Pancreas (tissue), 10 donors: Measurements from ENCODE around the gene FCAR. TPM values are rescaled to one million over a fixed set of nuclear protein-coding genes. Genes with fewer than 3 reads are reported as not detected.
A peak's percentile ranks its signal among the peaks of the same experiment; 100 is the strongest.
"Not testable (repeated sequence)": the region's sequence is repeated elsewhere in the genome, so short reads cannot be mapped to it uniquely, and the experiment has no call there.

Experiments
- ATAC-seq, 4 donors: fragments of 200-7000 bp; cut with Tn5 transposase; one replicate each; pipeline versions ENCODE4 v1.8.0 to v1.9.1; 2020; ENCODE audit warnings: mild to moderate bottlenecking in 4 of 4, moderate library complexity in 4 of 4
- DNase-seq, 6 donors: peaks; one replicate each; pipeline ENCODE4 v3.0.0-alpha.2; 2020
- FAIRE-seq: peaks from 2 replicates; lab custom pipeline; 2012; peaks lifted over from hg19 to GRCh38; lab: Jason Lieb, UNC
- H3K27ac ChIP-seq, 4 donors: fragments of 200-600 bp; sonication (generic); 1 replicate in 3 of 4; 2 replicates in 1 of 4; pipeline versions ENCODE4 v1.5.0 to v1.8.0; 2020
- H3K27me3 ChIP-seq, 4 donors: fragments of 200-600 bp; one replicate each; pipeline ENCODE4 v1.8.0; 2021
- H3K36me3 ChIP-seq, 3 donors: fragments of 200-600 bp; sonication (generic) in 1 of 3; one replicate each; pipeline versions ENCODE4 v1.5.0 to v1.8.0; 2020 to 2021
- H3K4me1 ChIP-seq, 3 donors: fragments of 200-600 bp; one replicate each; pipeline ENCODE4 v1.8.0; 2021
- H3K4me3 ChIP-seq, 4 donors: fragments of 200-600 bp; sonication (generic) in 2 of 4; one replicate each; pipeline versions ENCODE4 v1.5.0 to v1.8.0; 2020 to 2021
- H3K9me3 ChIP-seq, 4 donors: fragments of 200-600 bp; one replicate each; pipeline ENCODE4 v1.8.0; 2021
- CTCF ChIP-seq, 4 donors: fragments of 200-600 bp; sonication (generic) in 3 of 4; IDR thresholded peaks; one replicate each; pipeline versions ENCODE4 v1.5.0 to v1.8.0; 2021; ENCODE audit warnings: antibody characterized with exemption in 4 of 4
- WGBS, 2 donors: extraction: QIAGEN DNeasy Blood & Tissue Kit; methylation state at CpG; one replicate each; pipeline ENCODE4 v1.1.7; 2013; 5-methylcytosine and 5-hydroxymethylcytosine counted together
- intact Hi-C, 3 donors: fragments of 100-400 bp; cut with DNase I; formaldehyde crosslinking; loops; one replicate each; pipeline versions ENCODE4 v1.11.1 to v1.14.2; 2022
- polyA plus RNA-seq, 2 donors: library from polyadenylated mRNA; stranded (reverse); fragments of 200-250 nt; gene quantifications; one replicate each; pipeline ENCODE4 v1.2.3, GENCODE V29; 2013
- total RNA-seq, 6 donors: library from RNA; stranded (reverse); fragmentation: NEBNext Ultra II Directional in 4 of 6; extraction: Animal tissue kit (Norgen Biotek cat#: 25700) in 4 of 6; gene quantifications; one replicate each; pipeline versions ENCODE4 v1.2.1 to v1.2.4, GENCODE V29; 2021 to 2023
- donor health status: healthy with polysubstance abuse.
- donor health status: DM: no; HTN: no; CAD: no; lungs with moderate emphysema.
- donor health status: DM: no; HTN: no; CAD: no.
- donor health status: control.
- donor health status: control.
- donor health status: Bipolar disorder and iron deficiency.
- donor health status: DM: yes; HTN: yes; CAD: no.
- donor health status: DM: no; HTN: no; CAD: no.
- donor health status: DM: no; HTN: no; CAD: no.
- donor health status: DM: yes; HTN: yes; CAD: no.

The FCAR gene
- total and polyA plus RNA-seq, 8 donors: 0.07 to 0.64 (median 0.29) TPM; not detected in 5

DNA sequence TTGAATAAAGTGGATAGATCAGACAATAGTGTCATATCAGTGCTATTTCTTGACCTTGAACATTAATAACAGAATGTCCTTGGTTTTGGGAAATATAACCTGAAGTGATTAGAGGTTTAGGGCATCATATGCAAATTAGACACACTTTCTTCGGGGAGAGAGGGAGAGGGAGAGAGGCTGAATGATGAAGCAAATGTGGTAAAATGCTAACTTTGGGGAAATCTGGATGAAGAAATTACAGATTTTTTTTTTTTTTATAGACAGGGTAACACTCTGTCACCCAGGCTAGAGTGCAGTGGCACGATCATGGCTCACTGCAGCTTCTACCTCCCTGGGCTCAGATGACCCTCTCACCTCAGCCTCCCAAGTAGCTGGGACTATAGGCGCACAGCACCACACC lies 28.0 kb downstream of the FCAR start:
- Histone ChIP-seq H3K36me3 (no peaks in the 10 kb centered on the region), H3K4me3 (no peak overlapping the region), H3K27me3 (no peaks in the 10 kb centered on the region), H3K4me1 (no peaks in the 10 kb centered on the region), H3K27ac (no peak overlapping the region), H3K9me3 (no peaks in the 10 kb centered on the region)
- intact Hi-C loops: no loop called here
- FAIRE-seq (no peak), ATAC-seq (no peak), DNase-seq (no peak)
- no peak for TF ChIP-seq CTCF (IDR thresholded peaks at IDR 0.05)
- WGBS, 2 donors: 54 to 75% methylated on average over 3 of the region's 3 CpGs

GRCh38 chr19:54903303-54903702 lies 29.3 kb downstream of the FCAR start:
- no peak for TF ChIP-seq CTCF (IDR thresholded peaks at IDR 0.05)
- H3K27me3 ChIP-seq: no peaks in the 10 kb centered on the region
- no peaks in the 10 kb centered on the region for H3K4me1 ChIP-seq
- no peaks in the 10 kb centered on the region for H3K36me3 ChIP-seq
- no peak overlapping the region for H3K4me3 ChIP-seq
- intact Hi-C loops: no loop called here
- WGBS, 2 donors: 77 to 88% methylated on average over 6 of the region's 6 CpGs
- H3K9me3 ChIP-seq: no peaks in the 10 kb centered on the region
- no peak overlapping the region for H3K27ac ChIP-seq
- DNase-seq (no peak), ATAC-seq (no peak), FAIRE-seq (peak; percentile 20)

DNA sequence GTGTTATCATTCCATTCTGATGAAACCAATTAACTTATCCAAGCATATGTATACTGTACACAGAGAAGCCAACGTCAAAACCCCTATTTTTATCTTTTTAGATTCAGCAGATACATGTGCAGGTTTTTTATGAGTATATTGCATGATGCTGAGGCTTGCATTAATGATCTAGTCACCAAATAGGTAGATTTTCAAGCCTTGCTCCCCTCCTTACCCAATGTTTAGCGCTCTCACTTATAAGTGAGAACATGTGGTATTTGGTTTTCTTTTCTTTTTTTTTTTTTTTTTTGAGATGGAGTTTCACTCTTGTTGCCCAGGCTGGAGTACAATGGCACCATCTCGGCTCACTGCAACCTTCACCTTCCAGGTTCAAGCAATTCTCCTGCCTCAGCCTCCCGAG lies 30.2 kb downstream of the FCAR start:
- H3K4me1 ChIP-seq, H3K36me3 ChIP-seq, FAIRE-seq, ATAC-seq, H3K9me3 ChIP-seq, H3K27me3 ChIP-seq, DNase-seq, H3K27ac ChIP-seq, intact Hi-C loops, H3K4me3 ChIP-seq: not testable (repeated sequence)
- WGBS, 2 donors: 63 to 67% methylated on average over 4 of the region's 4 CpGs

GRCh38 chr19:54905421-54905802 lies 31.4 kb downstream of the FCAR start:
- TF ChIP-seq CTCF (IDR thresholded peaks at IDR 0.05): no peak
- H3K4me1 ChIP-seq: no peaks in the 10 kb centered on the region
- H3K27ac ChIP-seq: no peak overlapping the region
- FAIRE-seq (no peak), ATAC-seq (no peak), DNase-seq (no peak)
- no peak overlapping the region for H3K4me3 ChIP-seq
- intact Hi-C loops: no loop called here
- H3K36me3 ChIP-seq: no peaks in the 10 kb centered on the region
- 22 to 30% methylated on average over 5 of the region's 5 CpGs for WGBS, 2 donors
- no peaks in the 10 kb centered on the region for H3K9me3 ChIP-seq
- H3K27me3 ChIP-seq: no peaks in the 10 kb centered on the region

- WGBS, 2 donors: 27 to 35% methylated on average over 22 of the region's 22 CpGs
- ATAC-seq: no peak
- H3K27ac ChIP-seq: no peak within 1 kb of the TSS
- H3K27me3 ChIP-seq: no peaks in the 10 kb centered on the region
- no peak for DNase-seq
- H3K4me1 ChIP-seq: no peaks in the 10 kb centered on the region
- TF ChIP-seq CTCF (IDR thresholded peaks at IDR 0.05): no peak
- no peaks in the 10 kb centered on the region for H3K9me3 ChIP-seq
- H3K4me3 ChIP-seq: no peak within 1 kb of the TSS
- intact Hi-C loops: no loop called here
- no peak for FAIRE-seq
- H3K36me3 ChIP-seq: no peaks in the 10 kb centered on the region
Observed at GRCh38 chr19:54905803-54906511, 31.9 kb downstream of the FCAR start, which contains the start of gene NCR1. TSS of gene NCR1 (plus strand) at chr19:54906148. CDS start at chr19:54906188, 40 bp downstream.
